CD14-positive monocyte (primary cell): ENCODE data around the gene NUDT8. TPM values are rescaled to one million over a fixed set of nuclear protein-coding genes. Genes with fewer than 3 reads are reported as not detected.

Experiments used
- DNase-seq, 3 donors: peaks; one replicate each; pipeline ENCODE4 v3.0.0-alpha.2; 2011 to 2022
- H2AFZ ChIP-seq: 2 replicates; pipeline ENCODE4 v1.6.0; 2012; ENCODE audit warnings: mild to moderate bottlenecking, low read depth, low read length, inconsistent platforms; ENCODE audit not compliant: insufficient read depth, poor library complexity, severe bottlenecking
- H3K27ac ChIP-seq, 2 donors: 1 replicate in 1 of 2; 2 replicates in 1 of 2; pipeline ENCODE4 v1.5.1; 2012 to 2013; ENCODE audit warnings: low read length in 2 of 2, control low read depth in 1 of 2, inconsistent platforms in 1 of 2, low read depth in 1 of 2, mild to moderate bottlenecking in 1 of 2
- H3K27me3 ChIP-seq, 2 donors: one replicate each; pipeline versions ENCODE4 v1.6.0 to v1.6.1; 2011 to 2013; ENCODE audit warnings: low read length in 2 of 2; ENCODE audit not compliant: control insufficient read depth in 2 of 2, insufficient read depth in 2 of 2
- H3K36me3 ChIP-seq, 2 donors: replicated peaks in 1 of 2; 1 replicate in 1 of 2; 2 replicates in 1 of 2; pipeline versions ENCODE4 v1.5.1 to v1.6.1; 2012 to 2013; ENCODE audit warnings: low read length in 2 of 2, control low read depth in 1 of 2, inconsistent platforms in 1 of 2, mild to moderate bottlenecking in 1 of 2; ENCODE audit not compliant: insufficient read depth in 2 of 2, control insufficient read depth in 1 of 2
- H3K4me1 ChIP-seq, 2 donors: 1 replicate in 1 of 2; 2 replicates in 1 of 2; pipeline versions ENCODE4 v1.5.1 to v1.6.1; 2012 to 2013; ENCODE audit warnings: low read length in 2 of 2, control low read depth in 1 of 2, inconsistent platforms in 1 of 2, mild to moderate bottlenecking in 1 of 2, moderate library complexity in 1 of 2; ENCODE audit not compliant: insufficient read depth in 2 of 2, control insufficient read depth in 1 of 2
- H3K4me2 ChIP-seq: replicated peaks from 2 replicates; pipeline ENCODE3; 2012; ENCODE audit warnings: low read length, moderate library complexity, mild to moderate bottlenecking; ENCODE audit not compliant: poor library complexity, severe bottlenecking; ENCODE audit errors: extremely low read depth
- H3K4me3 ChIP-seq, 3 experiments: fragments of 200-600 bp in 1 of 3; sonication (generic) in 1 of 3; replicated peaks in 1 of 3; 1 replicate in 2 of 3; 2 replicates in 1 of 3; pipeline ENCODE4 v1.5.1; 2011 to 2013; ENCODE audit warnings: low read length in 3 of 3, mild to moderate bottlenecking in 3 of 3, control low read depth in 2 of 3, low read depth in 2 of 3, inconsistent platforms in 1 of 3, moderate library complexity in 1 of 3
- H3K79me2 ChIP-seq: 2 replicates; pipeline ENCODE4 v1.6.0; 2012; ENCODE audit warnings: mild to moderate bottlenecking, control low read depth, inconsistent platforms, low read length, moderate library complexity; ENCODE audit not compliant: insufficient read depth
- H3K9ac ChIP-seq: 2 replicates; pipeline ENCODE4 v1.6.0; 2017; ENCODE audit warnings: low read length, mild to moderate bottlenecking; ENCODE audit not compliant: insufficient read depth, poor library complexity, severe bottlenecking
- H3K9me3 ChIP-seq, 2 donors: replicated peaks in 1 of 2; 1 replicate in 1 of 2; 2 replicates in 1 of 2; pipeline versions ENCODE4 v1.5.1 to v1.6.1; 2012 to 2013; ENCODE audit warnings: low read length in 2 of 2, control low read depth in 1 of 2; ENCODE audit not compliant: control insufficient read depth in 1 of 2, insufficient read depth in 1 of 2
- H4K20me1 ChIP-seq: 2 replicates; pipeline ENCODE4 v1.6.0; 2012; ENCODE audit warnings: mild to moderate bottlenecking, low read length, control low read depth, moderate library complexity; ENCODE audit not compliant: insufficient read depth
- H3K27ac Mint-ChIP-seq, 7 donors: one replicate each; pipeline ENCODE4 v1.8.0; 2020; ENCODE audit warnings: mild to moderate bottlenecking in 7 of 7, mixed read lengths in 7 of 7, moderate library complexity in 6 of 7, inconsistent platforms in 2 of 7
- H3K27me3 Mint-ChIP-seq, 3 donors: one replicate each; pipeline ENCODE4 v1.8.0; 2021 to 2022; ENCODE audit warnings: low read depth in 3 of 3, mild to moderate bottlenecking in 3 of 3, mixed read lengths in 3 of 3, moderate library complexity in 3 of 3, inconsistent platforms in 1 of 3
- H3K36me3 Mint-ChIP-seq, 2 donors: one replicate each; pipeline ENCODE4 v1.8.0; 2020; ENCODE audit warnings: mixed read lengths in 2 of 2, inconsistent platforms in 1 of 2, mild to moderate bottlenecking in 1 of 2
- H3K4me1 Mint-ChIP-seq: one replicate; pipeline ENCODE4 v1.8.0; 2020; ENCODE audit warnings: mild to moderate bottlenecking, mixed read lengths
- H3K4me3 Mint-ChIP-seq, 2 donors: one replicate each; pipeline ENCODE4 v1.8.0; 2020; ENCODE audit warnings: mild to moderate bottlenecking in 2 of 2, mixed read lengths in 2 of 2, moderate library complexity in 1 of 2
- H3K9me3 Mint-ChIP-seq, 7 donors: one replicate each; pipeline ENCODE4 v1.8.0; 2020 to 2022; ENCODE audit warnings: mixed read lengths in 7 of 7, mild to moderate bottlenecking in 6 of 7, moderate library complexity in 6 of 7, inconsistent platforms in 2 of 7
- WGBS: methylation state at CpG from one replicate; pipeline ENCODE4 v1.1.5; 2013; ENCODE audit warnings: missing lambda C conversion rate; ENCODE audit not compliant: insufficient coverage; 5-methylcytosine and 5-hydroxymethylcytosine counted together
- intact Hi-C, 2 donors: fragments of 100-400 bp; cut with micrococcal nuclease; formaldehyde crosslinking; loops; one replicate each; pipeline versions ENCODE4 v1.15.0 to v1.15.1; 2023
- polyA plus RNA-seq, 3 donors: library from polyadenylated mRNA; depleted of rRNA in 1 of 3; unstranded in 2 of 3; stranded (reverse) in 1 of 3; fragments of 300-500 nt in 2 of 3; fragments of >200 nt in 1 of 3; fragmentation: Illumina TruSeq in 2 of 3; gene quantifications; 1 replicate in 2 of 3; 2 replicates in 1 of 3; pipeline ENCODE4 v1.2.3, GENCODE V29; 2012 to 2021
- TF ChIP-seq, protein P1 (sequence below): fragments of 200-600 bp; IDR thresholded peaks from one replicate; pipeline ENCODE4 v1.8.0; 2022; ENCODE audit warnings: antibody characterized with exemption, mild to moderate bottlenecking

Gene NUDT8
- polyA plus RNA-seq, 3 donors, result 0.92 to 1.4 (median 1.3) TPM

DNA sequence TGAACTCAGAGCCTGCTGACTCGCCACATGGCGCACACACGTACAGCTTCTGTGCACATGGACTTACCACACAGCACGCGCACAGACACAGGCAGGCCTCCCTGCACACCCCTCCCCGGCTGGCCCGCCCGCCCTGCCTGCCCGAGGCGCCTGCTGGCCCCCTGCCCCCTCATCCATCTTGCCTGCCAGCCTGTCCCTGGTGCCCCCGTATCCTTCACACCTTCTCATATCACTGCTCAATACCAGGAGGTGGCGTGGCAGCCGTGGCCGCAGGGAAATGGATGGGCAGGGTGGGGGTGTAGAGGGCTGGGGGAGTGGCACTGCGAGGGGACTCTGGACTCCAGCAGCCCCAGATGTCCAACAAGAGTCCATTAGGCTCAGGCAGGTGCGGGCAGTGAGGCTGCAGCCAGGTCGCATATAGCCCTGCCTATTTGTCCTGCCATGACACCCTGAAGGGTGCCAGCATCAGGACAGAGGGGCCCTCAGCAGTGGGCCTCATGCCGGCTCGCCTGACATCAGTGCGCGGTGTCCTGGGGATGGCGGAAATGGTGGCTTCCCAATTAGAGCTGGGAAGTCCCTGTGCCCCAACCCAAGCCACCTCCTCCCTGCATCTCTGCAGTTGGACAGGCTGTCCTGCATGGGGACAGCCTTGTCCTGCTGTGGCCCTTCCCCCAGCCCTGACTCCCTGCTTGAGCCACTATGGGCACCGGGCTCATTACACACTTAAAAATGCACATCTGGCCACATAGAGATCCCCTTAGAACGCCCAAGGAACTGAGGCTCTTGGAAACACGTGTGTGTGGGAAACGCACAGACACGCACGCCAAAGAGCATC is 11.8 kb upstream of the NUDT8 start:
- Histone ChIP-seq H2AFZ (no peak overlapping the region), H3K4me1 (peaks cover 1 to 13% of the 10 kb centered on the region in 2 donors), H3K9me3 (peaks cover 4 to 10% of the 10 kb centered on the region in 2 donors), H4K20me1 (no peaks in the 10 kb centered on the region), H3K36me3 (no peaks in the 10 kb centered on the region), H3K27ac (no peak overlapping the region), H3K4me3 (no peak overlapping the region), H3K9ac (no peak overlapping the region), H3K4me2 (no peak overlapping the region), H3K79me2 (no peaks in the 10 kb centered on the region), H3K27me3 (peaks cover 0 to 3% of the 10 kb centered on the region in 2 donors)
- Mint-ChIP-seq H3K9me3 (peaks cover 3 to 15% (median 8%) of the 10 kb centered on the region in 7 donors), H3K27ac (no peak overlapping the region), H3K36me3 (no peaks in the 10 kb centered on the region), H3K4me3 (no peak overlapping the region), H3K27me3 (peaks cover 4 to 14% (median 7%) of the 10 kb centered on the region in 3 donors), H3K4me1 (peaks cover 13% of the 10 kb centered on the region)
- intact Hi-C loops, result no loop called here
- TF ChIP-seq, protein P1, sequence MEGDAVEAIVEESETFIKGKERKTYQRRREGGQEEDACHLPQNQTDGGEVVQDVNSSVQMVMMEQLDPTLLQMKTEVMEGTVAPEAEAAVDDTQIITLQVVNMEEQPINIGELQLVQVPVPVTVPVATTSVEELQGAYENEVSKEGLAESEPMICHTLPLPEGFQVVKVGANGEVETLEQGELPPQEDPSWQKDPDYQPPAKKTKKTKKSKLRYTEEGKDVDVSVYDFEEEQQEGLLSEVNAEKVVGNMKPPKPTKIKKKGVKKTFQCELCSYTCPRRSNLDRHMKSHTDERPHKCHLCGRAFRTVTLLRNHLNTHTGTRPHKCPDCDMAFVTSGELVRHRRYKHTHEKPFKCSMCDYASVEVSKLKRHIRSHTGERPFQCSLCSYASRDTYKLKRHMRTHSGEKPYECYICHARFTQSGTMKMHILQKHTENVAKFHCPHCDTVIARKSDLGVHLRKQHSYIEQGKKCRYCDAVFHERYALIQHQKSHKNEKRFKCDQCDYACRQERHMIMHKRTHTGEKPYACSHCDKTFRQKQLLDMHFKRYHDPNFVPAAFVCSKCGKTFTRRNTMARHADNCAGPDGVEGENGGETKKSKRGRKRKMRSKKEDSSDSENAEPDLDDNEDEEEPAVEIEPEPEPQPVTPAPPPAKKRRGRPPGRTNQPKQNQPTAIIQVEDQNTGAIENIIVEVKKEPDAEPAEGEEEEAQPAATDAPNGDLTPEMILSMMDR, result no peak
- WGBS, result 93% methylated on average over 19 of the region's 28 CpGs
- DNase-seq, result no peak

DNA sequence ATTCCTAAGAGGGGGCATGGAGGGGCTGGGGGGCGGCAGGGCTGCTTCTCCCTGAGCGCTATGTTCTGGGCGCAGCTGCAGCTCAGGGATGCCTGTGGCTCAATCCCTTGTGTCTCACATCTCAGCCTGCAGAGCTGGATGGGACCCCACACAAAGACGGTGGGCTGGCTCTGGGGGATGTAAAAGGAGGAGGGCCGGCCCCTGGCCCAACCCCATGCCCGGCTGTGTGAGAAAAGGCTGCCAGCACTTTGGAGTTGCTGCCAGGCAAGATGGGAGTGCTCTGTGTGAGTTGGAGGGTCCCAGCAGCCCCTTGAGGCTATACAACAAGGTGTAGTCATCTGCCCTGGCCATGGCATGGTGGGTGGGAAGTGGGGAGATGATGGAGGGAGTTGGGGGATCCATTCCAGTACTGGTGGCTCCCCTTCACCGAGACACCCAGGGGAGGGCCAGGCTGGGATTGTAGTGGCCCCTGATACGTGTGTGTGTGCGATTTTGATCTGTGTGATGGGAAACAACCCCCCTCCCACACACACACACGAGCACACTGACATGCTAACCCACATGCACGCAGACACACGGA is 11.1 kb upstream of the NUDT8 start:
- Histone ChIP-seq H3K4me2 (no peak overlapping the region), H3K4me3 (no peak overlapping the region), H3K4me1 (peaks cover 0 to 10% of the 10 kb centered on the region in 2 donors), H3K36me3 (no peaks in the 10 kb centered on the region), H3K27ac (no peak overlapping the region), H3K9ac (no peak overlapping the region), H3K79me2 (no peaks in the 10 kb centered on the region), H3K9me3 (peaks cover 4 to 10% of the 10 kb centered on the region in 2 donors), H3K27me3 (no peaks in the 10 kb centered on the region), H2AFZ (no peak overlapping the region), H4K20me1 (no peaks in the 10 kb centered on the region)
- TF ChIP-seq, protein P1, result no peak
- 97% methylated on average over 7 of the region's 12 CpGs for WGBS
- Mint-ChIP-seq H3K4me1 (peaks cover 9% of the 10 kb centered on the region), H3K4me3 (no peak overlapping the region), H3K27ac (no peak overlapping the region), H3K9me3 (peaks cover 3 to 15% (median 8%) of the 10 kb centered on the region in 7 donors), H3K27me3 (peaks cover 2 to 11% (median 4%) of the 10 kb centered on the region in 3 donors), H3K36me3 (no peaks in the 10 kb centered on the region)
- DNase-seq, result no peak
- intact Hi-C loops, result no loop called here
